LNCAP (cell line): ENCODE measurements around the gene PTPN13.

ENCODE experiments used
- CTCF ChIP-seq: fragments of 450-650 bp; IDR thresholded peaks from 2 replicates; pipeline ENCODE4 v1.5.1; 2017; ENCODE audit warnings: mild to moderate bottlenecking

PTPN13 gene

GRCh38 chr4:86670756-86671155, 76.6 kb downstream of the PTPN13 start:
- TF ChIP-seq CTCF, result no peak

- TF ChIP-seq CTCF, result no peak
Measured at GRCh38 chr4:86675548-86675947, 81.4 kb downstream of the PTPN13 start.

- no peak for TF ChIP-seq CTCF
Measured at GRCh38 chr4:86678796-86679195, 84.7 kb downstream of the PTPN13 start.

- TF ChIP-seq CTCF, result no peak
Measured at GRCh38 chr4:86679441-86679840, 85.3 kb downstream of the PTPN13 start.

GRCh38 chr4:86683167-86683566, 89.1 kb downstream of the PTPN13 start:
- TF ChIP-seq CTCF, result no peak

- no peak for TF ChIP-seq CTCF
Measured at GRCh38 chr4:86683983-86684382, 89.9 kb downstream of the PTPN13 start.

- TF ChIP-seq CTCF, result no peak
Measured at GRCh38 chr4:86685401-86685800, 91.3 kb downstream of the PTPN13 start.

GRCh38 chr4:86686741-86687140, 92.6 kb downstream of the PTPN13 start:
- TF ChIP-seq CTCF, result no peak
